Measurements from ENCODE around the gene TNIK.

- TF ChIP-seq YY1 (IDR thresholded peaks at IDR 0.05; ENCODE audit: insufficient read depth, insufficient read length) (no peak), SUZ12 (IDR thresholded peaks at IDR 0.05; ENCODE audit: extremely low read depth, insufficient read depth, insufficient read length) (peak; percentile 63), ZNF274 (IDR thresholded peaks at IDR 0.05; ENCODE audit: low read depth, low read length) (no peak)
Observed at GRCh38 chr3:171458071-171458863, 1.9 kb downstream of the TNIK start.
